Measurements from ENCODE around the gene CAMSAP2. TPM values are rescaled to one million over a fixed set of nuclear protein-coding genes. Genes with fewer than 3 reads are reported as not detected.

Gene CAMSAP2
- total RNA-seq, 4 donors from 2014 or later = 4.9 to 21.5 (median 8.1) TPM

DNA sequence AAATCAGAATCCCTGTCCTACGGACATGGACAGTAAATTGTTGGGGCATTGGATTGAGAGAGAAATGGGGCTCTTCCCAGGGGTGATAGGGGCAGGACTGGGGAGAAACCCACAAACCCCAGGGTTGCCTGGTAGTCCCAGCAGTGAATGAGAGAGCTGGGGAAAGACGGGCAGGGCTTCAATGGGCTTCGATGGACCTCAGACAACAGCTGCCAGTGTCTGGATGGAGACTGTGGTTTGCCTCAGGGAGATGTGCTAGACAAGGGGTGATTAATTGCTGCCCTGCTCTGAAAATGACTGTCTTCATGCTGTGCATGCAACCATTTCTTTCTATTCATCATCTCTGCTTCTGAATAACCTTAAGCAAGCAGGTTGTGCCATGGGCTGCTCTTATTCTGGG lies 141.5 kb downstream of the CAMSAP2 start:
- TF ChIP-seq, protein P1, sequence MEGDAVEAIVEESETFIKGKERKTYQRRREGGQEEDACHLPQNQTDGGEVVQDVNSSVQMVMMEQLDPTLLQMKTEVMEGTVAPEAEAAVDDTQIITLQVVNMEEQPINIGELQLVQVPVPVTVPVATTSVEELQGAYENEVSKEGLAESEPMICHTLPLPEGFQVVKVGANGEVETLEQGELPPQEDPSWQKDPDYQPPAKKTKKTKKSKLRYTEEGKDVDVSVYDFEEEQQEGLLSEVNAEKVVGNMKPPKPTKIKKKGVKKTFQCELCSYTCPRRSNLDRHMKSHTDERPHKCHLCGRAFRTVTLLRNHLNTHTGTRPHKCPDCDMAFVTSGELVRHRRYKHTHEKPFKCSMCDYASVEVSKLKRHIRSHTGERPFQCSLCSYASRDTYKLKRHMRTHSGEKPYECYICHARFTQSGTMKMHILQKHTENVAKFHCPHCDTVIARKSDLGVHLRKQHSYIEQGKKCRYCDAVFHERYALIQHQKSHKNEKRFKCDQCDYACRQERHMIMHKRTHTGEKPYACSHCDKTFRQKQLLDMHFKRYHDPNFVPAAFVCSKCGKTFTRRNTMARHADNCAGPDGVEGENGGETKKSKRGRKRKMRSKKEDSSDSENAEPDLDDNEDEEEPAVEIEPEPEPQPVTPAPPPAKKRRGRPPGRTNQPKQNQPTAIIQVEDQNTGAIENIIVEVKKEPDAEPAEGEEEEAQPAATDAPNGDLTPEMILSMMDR (IDR thresholded peaks at IDR 0.05) = no peak
- Histone ChIP-seq H3K4me3 (no peak overlapping the region), H3K27me3 (no peaks in the 10 kb centered on the region), H3K4me1 (no peaks in the 10 kb centered on the region), H3K27ac (no peak overlapping the region), H3K9me3 (no peaks in the 10 kb centered on the region), H3K36me3 (no peaks in the 10 kb centered on the region)
- DNase-seq = no peak

DNA sequence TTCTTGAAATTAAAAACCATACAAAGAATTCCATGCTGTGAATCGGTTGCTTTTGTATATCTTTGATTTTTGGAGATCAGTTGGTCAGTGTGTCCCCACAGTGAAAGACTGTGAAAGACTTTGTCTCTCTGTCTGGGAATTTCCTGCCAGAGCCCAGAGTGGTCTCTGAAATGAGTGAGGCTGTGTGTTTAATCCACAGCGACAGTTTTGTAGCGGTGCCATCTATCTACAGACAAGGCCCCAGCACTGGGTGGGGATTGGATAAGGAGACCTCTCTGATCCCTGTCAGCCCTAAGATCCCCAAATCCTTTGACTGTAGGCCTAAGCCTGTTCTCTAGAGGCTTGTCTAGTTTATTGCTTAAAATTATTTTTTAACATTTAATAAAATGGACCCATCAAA lies 144.4 kb downstream of the CAMSAP2 start:
- Histone ChIP-seq H3K36me3 (no peaks in the 10 kb centered on the region), H3K4me3 (no peak overlapping the region), H3K27me3 (no peaks in the 10 kb centered on the region), H3K9me3 (no peaks in the 10 kb centered on the region), H3K27ac (no peak overlapping the region), H3K4me1 (peaks cover 0 to 3% (median 0%) of the 10 kb centered on the region in 4 donors)
- no peak for TF ChIP-seq POLR2A (IDR thresholded peaks at IDR 0.05)
- TF ChIP-seq, protein P1 (IDR thresholded peaks at IDR 0.05) = no peak
- DNase-seq = no peak

DNA sequence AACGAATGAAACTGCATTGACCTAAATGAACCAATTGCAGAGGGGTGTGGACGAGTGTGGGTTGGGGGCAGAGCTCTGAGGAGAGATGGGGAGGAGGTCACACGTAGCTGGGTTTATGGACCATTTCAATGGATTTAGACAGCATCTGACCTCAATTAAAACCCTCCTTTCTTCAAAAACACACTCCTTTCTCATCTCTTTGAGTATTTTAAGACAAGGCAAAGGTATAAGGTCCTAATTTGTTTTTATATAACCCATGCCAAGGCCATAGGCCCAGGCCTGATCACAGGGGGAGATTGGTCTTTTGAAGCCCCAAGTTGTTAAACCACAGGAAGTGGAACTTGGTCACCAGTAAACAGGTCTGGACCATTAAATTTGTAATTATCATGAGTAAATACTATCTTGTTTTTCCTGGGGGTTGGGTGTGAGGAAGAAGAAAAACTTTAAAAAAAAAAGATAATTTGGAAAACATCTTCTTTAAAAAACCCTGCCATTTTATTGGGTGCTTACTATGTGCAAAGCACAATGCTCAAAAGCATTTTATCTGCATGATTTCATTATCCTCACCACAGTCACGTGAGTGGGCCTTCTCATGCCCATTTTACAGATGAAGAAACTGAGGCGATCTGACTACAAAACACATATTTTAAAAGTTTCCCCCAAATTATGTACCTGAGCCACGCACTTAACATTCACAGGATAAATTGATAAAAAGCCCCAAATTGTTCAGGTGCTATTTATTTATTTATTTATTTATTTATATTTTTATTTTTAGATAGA lies 147.1 kb downstream of the CAMSAP2 start:
- H3K27ac ChIP-seq = no peak overlapping the region
- no peaks in the 10 kb centered on the region for H3K36me3 ChIP-seq
- no peak for DNase-seq
- H3K9me3 ChIP-seq = no peaks in the 10 kb centered on the region
- H3K4me3 ChIP-seq = no peak overlapping the region
- peaks cover 0 to 8% (median 5%) of the 10 kb centered on the region in 4 donors for H3K4me1 ChIP-seq
- TF ChIP-seq, protein P1 (IDR thresholded peaks at IDR 0.05) = no peak
- TF ChIP-seq POLR2A (IDR thresholded peaks at IDR 0.05) = no peak
- H3K27me3 ChIP-seq = no peaks in the 10 kb centered on the region

DNA sequence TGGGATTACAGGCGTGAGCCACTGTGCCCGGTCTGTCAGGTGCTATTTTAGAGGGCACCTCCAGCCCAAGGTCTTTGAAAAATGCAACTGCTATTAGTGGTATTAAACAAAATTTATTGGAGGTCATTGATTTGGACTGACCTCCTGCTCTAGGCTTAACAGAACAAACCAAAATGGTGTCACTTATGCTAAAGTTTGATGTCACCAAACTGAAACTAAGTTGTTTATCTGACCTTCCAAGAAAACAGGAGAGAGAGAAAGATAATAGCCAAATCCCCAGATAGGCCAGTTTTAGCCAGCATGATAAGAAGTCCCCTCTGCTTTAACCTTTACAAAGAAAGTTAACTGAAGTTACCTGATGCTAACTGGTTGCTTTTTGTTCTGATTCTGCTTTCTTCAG lies 147.9 kb downstream of the CAMSAP2 start:
- TF ChIP-seq POLR2A (IDR thresholded peaks at IDR 0.05) = no peak
- TF ChIP-seq, protein P1 (IDR thresholded peaks at IDR 0.05) = no peak

DNA sequence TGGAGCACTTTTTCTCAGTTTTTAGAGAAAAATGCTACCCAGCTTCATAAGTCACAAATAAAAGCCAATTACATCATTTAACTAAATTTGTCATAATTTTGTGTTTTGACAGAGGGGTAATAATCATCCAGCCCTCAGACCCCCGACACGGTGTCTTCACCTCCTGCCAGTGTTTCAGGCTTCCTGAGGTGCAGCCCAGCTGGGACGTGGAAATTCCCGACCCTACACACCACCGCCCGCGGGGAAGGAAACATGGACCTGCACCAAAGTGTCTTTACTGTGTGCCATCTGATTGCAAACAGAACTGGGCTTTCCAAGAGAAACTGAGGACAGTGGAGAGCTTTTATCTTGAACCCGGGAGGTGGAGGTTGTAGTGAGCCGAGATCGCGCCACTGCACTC lies 148.3 kb downstream of the CAMSAP2 start:
- Histone ChIP-seq H3K4me1 (peaks cover 0 to 9% (median 6%) of the 10 kb centered on the region in 4 donors), H3K27ac (no peak overlapping the region), H3K9me3 (no peaks in the 10 kb centered on the region), H3K36me3 (no peaks in the 10 kb centered on the region), H3K4me3 (no peak overlapping the region), H3K27me3 (no peaks in the 10 kb centered on the region)
- DNase-seq = no peak
- TF ChIP-seq POLR2A (IDR thresholded peaks at IDR 0.05) = no peak
- TF ChIP-seq, protein P1 (IDR thresholded peaks at IDR 0.05) = no peak

More for the DNA sequence above, 147.9 kb downstream of the CAMSAP2 start:
- no peaks in the 10 kb centered on the region for H3K27me3 ChIP-seq
- no peak overlapping the region for H3K4me3 ChIP-seq
- DNase-seq = no peak
- peaks cover 0 to 9% (median 6%) of the 10 kb centered on the region in 4 donors for H3K4me1 ChIP-seq
- no peaks in the 10 kb centered on the region for H3K36me3 ChIP-seq
- no peaks in the 10 kb centered on the region for H3K9me3 ChIP-seq
- H3K27ac ChIP-seq = no peak overlapping the region
